Measurements from ENCODE around the gene ANKRD33B. TPM values are rescaled to one million over a fixed set of nuclear protein-coding genes. Genes with fewer than 3 reads are reported as not detected.
A peak's percentile ranks its signal among the peaks of the same experiment; 100 is the strongest.

Gene ANKRD33B
- total RNA-seq, 4 donors from 2014 or later, result 16.7 to 27.0 (median 24.8) TPM

DNA sequence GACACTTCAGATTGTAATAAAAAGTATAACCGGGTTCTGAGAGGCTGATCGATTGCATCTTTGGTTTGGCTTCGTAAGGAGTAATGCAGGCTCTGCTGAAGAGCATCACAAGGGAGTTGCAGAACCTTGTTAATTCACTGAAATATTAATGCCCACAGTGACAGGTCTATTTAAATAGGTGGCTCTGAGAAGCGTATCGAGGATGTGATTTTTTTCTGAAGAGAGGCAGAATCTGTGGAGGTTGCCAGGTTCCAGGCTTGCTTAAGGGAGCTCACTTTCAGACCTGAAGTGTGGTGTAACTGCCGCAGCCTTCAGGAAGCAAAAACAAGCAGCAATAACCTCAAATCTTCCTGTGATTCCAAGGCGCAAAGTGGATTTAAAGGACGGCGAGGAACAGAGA lies 80.3 kb downstream of the ANKRD33B start:
- Histone ChIP-seq H3K36me3 (peaks cover under 1% of the 10 kb centered on the region), H3K4me1 (no peaks in the 10 kb centered on the region), H3K27me3 (no peaks in the 10 kb centered on the region), H3K4me3 (no peak overlapping the region), H3K27ac (no peak overlapping the region), H3K9me3 (no peaks in the 10 kb centered on the region)
- WGBS, result 81% methylated on average over 9 of the region's 9 CpGs
- no peak for DNase-seq (ENCODE audit: low spot score in 2 of 2)
- TF ChIP-seq POLR2AphosphoS5 (IDR thresholded peaks at IDR 0.05), result no peak
- TF ChIP-seq EP300 (IDR thresholded peaks at IDR 0.05), result no peak
- TF ChIP-seq, protein P1, sequence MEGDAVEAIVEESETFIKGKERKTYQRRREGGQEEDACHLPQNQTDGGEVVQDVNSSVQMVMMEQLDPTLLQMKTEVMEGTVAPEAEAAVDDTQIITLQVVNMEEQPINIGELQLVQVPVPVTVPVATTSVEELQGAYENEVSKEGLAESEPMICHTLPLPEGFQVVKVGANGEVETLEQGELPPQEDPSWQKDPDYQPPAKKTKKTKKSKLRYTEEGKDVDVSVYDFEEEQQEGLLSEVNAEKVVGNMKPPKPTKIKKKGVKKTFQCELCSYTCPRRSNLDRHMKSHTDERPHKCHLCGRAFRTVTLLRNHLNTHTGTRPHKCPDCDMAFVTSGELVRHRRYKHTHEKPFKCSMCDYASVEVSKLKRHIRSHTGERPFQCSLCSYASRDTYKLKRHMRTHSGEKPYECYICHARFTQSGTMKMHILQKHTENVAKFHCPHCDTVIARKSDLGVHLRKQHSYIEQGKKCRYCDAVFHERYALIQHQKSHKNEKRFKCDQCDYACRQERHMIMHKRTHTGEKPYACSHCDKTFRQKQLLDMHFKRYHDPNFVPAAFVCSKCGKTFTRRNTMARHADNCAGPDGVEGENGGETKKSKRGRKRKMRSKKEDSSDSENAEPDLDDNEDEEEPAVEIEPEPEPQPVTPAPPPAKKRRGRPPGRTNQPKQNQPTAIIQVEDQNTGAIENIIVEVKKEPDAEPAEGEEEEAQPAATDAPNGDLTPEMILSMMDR (IDR thresholded peaks at IDR 0.05), result no peak
- no peak for TF ChIP-seq POLR2A (IDR thresholded peaks at IDR 0.05)

DNA sequence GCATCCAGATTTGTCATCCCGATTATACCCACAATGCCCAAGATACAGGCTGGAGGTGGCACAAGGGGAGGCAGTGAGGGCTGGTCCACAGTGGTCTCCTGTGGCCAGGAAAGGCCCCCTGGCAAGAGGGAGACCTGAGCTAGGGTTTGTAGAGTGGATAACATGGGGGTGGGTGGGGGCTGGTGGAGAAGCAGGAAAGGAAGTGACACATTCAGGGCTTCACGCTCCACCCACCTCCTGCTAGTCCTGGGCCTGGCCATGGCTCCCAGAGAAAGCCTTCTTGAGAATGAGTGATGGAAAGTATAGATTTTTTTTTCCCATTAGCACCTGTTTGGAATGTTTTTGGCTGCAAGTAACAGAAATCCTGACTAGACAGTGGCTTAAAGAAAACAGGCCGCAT lies 81.3 kb downstream of the ANKRD33B start:
- WGBS, result 92% methylated on average over 3 of the region's 3 CpGs
- peaks cover 10% of the 10 kb centered on the region for H3K36me3 ChIP-seq
- H3K4me1 ChIP-seq, result no peaks in the 10 kb centered on the region
- no peaks in the 10 kb centered on the region for H3K9me3 ChIP-seq
- no peak overlapping the region for H3K4me3 ChIP-seq
- DNase-seq (ENCODE audit: low spot score in 2 of 2), result no peak
- no peaks in the 10 kb centered on the region for H3K27me3 ChIP-seq
- TF ChIP-seq EP300 (IDR thresholded peaks at IDR 0.05) (no peak), POLR2AphosphoS5 (IDR thresholded peaks at IDR 0.05) (no peak), POLR2A (IDR thresholded peaks at IDR 0.05) (no peak)
- TF ChIP-seq, protein P1 (IDR thresholded peaks at IDR 0.05), result no peak
- H3K27ac ChIP-seq, result no peak overlapping the region

DNA sequence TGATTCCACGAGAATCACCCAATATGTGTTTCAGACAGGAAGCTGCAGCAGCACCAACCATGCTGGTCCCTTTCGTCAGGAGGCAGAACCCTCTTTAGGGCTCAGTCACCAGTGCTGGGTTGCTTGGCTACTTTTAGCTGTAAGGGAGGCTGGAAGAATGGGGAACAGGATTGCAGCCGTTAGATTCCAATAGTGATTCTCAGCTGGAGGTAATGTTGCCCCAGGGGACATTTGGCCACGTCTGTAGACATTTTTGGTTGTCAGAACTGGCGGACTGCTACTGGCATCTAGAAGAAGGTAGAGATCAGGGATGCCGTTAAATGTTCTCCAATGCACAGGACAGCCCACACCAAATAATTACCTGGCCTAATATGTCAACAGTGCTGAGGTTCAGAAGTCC lies 81.8 kb downstream of the ANKRD33B start:
- peak in 1 of 2 donors; percentile 12 for DNase-seq (ENCODE audit: low spot score in 2 of 2)
- Histone ChIP-seq H3K36me3 (peaks cover 12% of the 10 kb centered on the region), H3K4me1 (no peaks in the 10 kb centered on the region), H3K4me3 (no peak overlapping the region), H3K9me3 (no peaks in the 10 kb centered on the region), H3K27me3 (no peaks in the 10 kb centered on the region), H3K27ac (no peak overlapping the region)
- TF ChIP-seq, protein P1 (IDR thresholded peaks at IDR 0.05), result no peak
- no peak for TF ChIP-seq POLR2AphosphoS5 (IDR thresholded peaks at IDR 0.05)
- WGBS, result 85% methylated on average over 6 of the region's 6 CpGs

DNA sequence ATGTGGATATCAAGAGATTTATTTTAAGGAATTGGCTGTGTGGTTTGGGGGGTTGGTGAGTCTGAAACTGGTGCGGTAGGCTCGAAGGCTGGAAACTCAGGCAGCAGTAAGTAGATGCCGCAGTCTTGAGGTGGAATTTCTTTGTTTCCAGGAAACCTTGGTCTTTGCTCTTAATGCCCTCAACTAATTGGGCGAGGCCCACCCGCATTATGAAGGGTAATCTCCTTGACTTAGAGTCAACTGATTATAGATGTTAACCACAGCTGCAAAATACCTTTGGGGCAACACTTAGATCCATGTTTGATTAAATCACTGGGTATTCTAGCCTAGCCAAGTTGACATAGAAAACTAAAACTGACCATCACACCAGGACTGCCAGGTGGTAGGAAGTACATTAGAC lies 83.8 kb downstream of the ANKRD33B start:
- peak in 1 of 2 donors; percentile 24 for DNase-seq (ENCODE audit: low spot score in 2 of 2)
- H3K4me1 ChIP-seq, result peaks cover 1% of the 10 kb centered on the region
- 97% methylated on average over 5 of the region's 5 CpGs for WGBS
- no peak overlapping the region for H3K4me3 ChIP-seq
- no peaks in the 10 kb centered on the region for H3K27me3 ChIP-seq
- H3K27ac ChIP-seq, result no peak overlapping the region
- no peaks in the 10 kb centered on the region for H3K9me3 ChIP-seq
- H3K36me3 ChIP-seq, result peaks cover 12% of the 10 kb centered on the region
- no peak for TF ChIP-seq POLR2AphosphoS5 (IDR thresholded peaks at IDR 0.05)
- TF ChIP-seq, protein P1 (IDR thresholded peaks at IDR 0.05), result no peak
- no peak for TF ChIP-seq POLR2A (IDR thresholded peaks at IDR 0.05)
- TF ChIP-seq EP300 (IDR thresholded peaks at IDR 0.05), result no peak

DNA sequence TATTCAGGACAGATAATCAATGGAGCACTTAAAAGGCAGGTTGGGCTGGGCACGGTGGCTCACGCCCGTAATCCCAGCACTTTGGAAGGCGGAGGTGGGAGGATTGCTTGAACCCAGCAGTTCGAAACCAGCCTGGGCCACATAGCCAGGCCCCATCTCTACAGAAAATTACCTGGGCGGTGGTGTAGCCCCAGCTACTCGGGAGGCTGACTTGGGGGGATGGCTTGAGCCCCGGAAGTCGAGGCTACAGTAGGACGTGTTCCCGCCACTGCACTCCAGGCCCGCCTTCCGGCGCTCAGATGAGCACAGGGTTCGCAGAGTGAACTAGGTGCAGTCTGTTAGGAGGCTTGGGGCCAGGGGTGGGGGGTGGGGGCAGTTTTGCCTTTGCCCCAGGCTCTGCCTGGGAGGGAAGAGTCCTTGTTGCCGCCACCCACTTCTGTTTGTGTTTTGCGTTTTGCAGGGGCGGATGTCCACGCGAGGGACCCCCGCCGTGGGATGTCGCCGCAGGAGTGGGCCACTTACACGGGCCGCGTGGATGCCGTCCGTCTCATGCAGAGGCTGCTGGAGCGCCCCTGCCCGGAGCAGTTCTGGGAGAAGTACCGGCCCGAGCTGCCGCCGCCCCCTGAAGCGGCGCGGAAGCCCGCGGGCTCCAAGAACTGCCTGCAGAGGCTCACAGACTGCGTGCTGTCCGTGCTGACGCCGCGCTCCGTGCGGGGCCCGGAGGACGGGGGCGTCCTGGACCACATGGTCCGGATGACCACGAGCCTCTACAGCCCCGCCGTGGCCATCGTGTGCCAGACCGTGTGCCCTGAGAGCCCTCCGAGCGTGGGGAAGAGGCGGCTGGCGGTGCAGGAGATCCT lies 85.2 kb downstream of the ANKRD33B start:
- TF ChIP-seq POLR2AphosphoS5 (IDR thresholded peaks at IDR 0.05) (no peak), EP300 (IDR thresholded peaks at IDR 0.05) (no peak), POLR2A (IDR thresholded peaks at IDR 0.05) (no peak)
- TF ChIP-seq, protein P1 (IDR thresholded peaks at IDR 0.05), result no peak
- no peaks in the 10 kb centered on the region for H3K27me3 ChIP-seq
- no peaks in the 10 kb centered on the region for H3K9me3 ChIP-seq
- no peak overlapping the region for H3K27ac ChIP-seq
- peaks cover 12% of the 10 kb centered on the region for H3K36me3 ChIP-seq
- no peak overlapping the region for H3K4me3 ChIP-seq
- DNase-seq (ENCODE audit: low spot score in 2 of 2), result peak in 1 of 2 donors; percentile 60
- WGBS, result 94% methylated on average over 15 of the region's 60 CpGs
- H3K4me1 ChIP-seq, result peaks cover 6% of the 10 kb centered on the region

All from suprapubic skin (tissue), 4 donors.